GM18861 (cell line): Measurements from ENCODE around the gene TFR2.

Source experiments
- ATAC-seq: cut with Tn5 transposase; IDR thresholded peaks from one replicate; pipeline ENCODE4 v1.9.1; 2021; ENCODE audit not compliant: unreplicated experiment

Gene TFR2

GRCh38 chr7:100613412-100614175, 27.8 kb downstream of the TFR2 start:
- no peak for ATAC-seq

- ATAC-seq, result no peak
Measured at GRCh38 chr7:100612730-100613390, 28.5 kb downstream of the TFR2 start.

- peak; percentile 89 for ATAC-seq
Measured at GRCh38 chr7:100611983-100612729, 29.2 kb downstream of the TFR2 start, which contains the start of gene MOSPD3. Gene MOSPD3 (plus strand): TSS chr7:100612540. CDS start chr7:100612792, 252 bp downstream.

GRCh38 chr7:100609958-100610357, 31.4 kb downstream of the TFR2 start:
- ATAC-seq, result no peak

GRCh38 chr7:100607111-100607510, 34.2 kb downstream of the TFR2 start:
- no peak for ATAC-seq

- no peak for ATAC-seq
Measured at GRCh38 chr7:100606313-100606712, 35.0 kb downstream of the TFR2 start.

GRCh38 chr7:100604976-100605911, 36.1 kb downstream of the TFR2 start:
- ATAC-seq, result no peak

- no peak for ATAC-seq
Measured at GRCh38 chr7:100604028-100604975, 37.0 kb downstream of the TFR2 start.

- ATAC-seq, result no peak
Measured at GRCh38 chr7:100603726-100604027, 37.7 kb downstream of the TFR2 start.

- no peak for ATAC-seq
Measured at GRCh38 chr7:100602889-100603725, 38.2 kb downstream of the TFR2 start.

GRCh38 chr7:100600730-100601038, 40.7 kb downstream of the TFR2 start:
- ATAC-seq, result no peak

- no peak for ATAC-seq
Measured at GRCh38 chr7:100599911-100600729, 41.2 kb downstream of the TFR2 start.

GRCh38 chr7:100598425-100598824, 42.9 kb downstream of the TFR2 start:
- no peak for ATAC-seq

- no peak for ATAC-seq
Measured at GRCh38 chr7:100595188-100595587, 46.2 kb downstream of the TFR2 start.

GRCh38 chr7:100591596-100591995, 49.8 kb downstream of the TFR2 start:
- no peak for ATAC-seq

- no peak for ATAC-seq
Measured at GRCh38 chr7:100590077-100590737, 51.1 kb downstream of the TFR2 start.

GRCh38 chr7:100589341-100589947, 51.9 kb downstream of the TFR2 start:
- ATAC-seq, result no peak
